HCT116 (cell line): ENCODE results near the gene ARF1. TPM values are rescaled to one million over a fixed set of nuclear protein-coding genes. Genes with fewer than 3 reads are reported as not detected.

Experiments used
- ATAC-seq: fragments of 200-7000 bp; cut with Tn5 transposase; 2 replicates; pipeline ENCODE4 v1.9.1; 2020; ENCODE audit warnings: mild to moderate bottlenecking, moderate library complexity
- BruUV-seq: library from RNA; stranded (reverse); fragments of 400-500 nt; replicated peaks from 2 replicates; lab custom pipeline; 2021; lab: Mats Ljungman, UMichigan
- CTCF ChIA-PET: fragments of 300-600 bp; sonication (Branson Sonifier 250); formaldehyde crosslinking; loops from one replicate; lab custom pipeline; 2021; ENCODE audit warnings: antibody characterized with exemption; lab: Charles Lee
- POLR2A ChIA-PET: fragments of 300-600, 350-600 bp; sonication (Branson Sonifier 250); formaldehyde crosslinking; loops from one replicate; lab custom pipeline; 2021; ENCODE audit warnings: antibody characterized with exemption; lab: Charles Lee
- RAD21 ChIA-PET, 2 experiments: fragments of 300-600 bp; sonication (Branson Sonifier 250); formaldehyde crosslinking; loops; one replicate each; lab custom pipeline; 2023; ENCODE audit warnings: low total read pairs in 2 of 2; ENCODE audit not compliant: uncharacterized antibody in 2 of 2, unreplicated experiment in 2 of 2, low non-redundant PET in 1 of 2; lab: Charles Lee
- DNase-seq: peaks from one replicate; pipeline ENCODE4 v3.0.0-alpha.2; 2010; ENCODE audit warnings: low read depth, low spot score
- H2AFZ ChIP-seq: fragments of 200-600 bp; shearing (Covaris generic), sonication (generic); 2 replicates; pipeline ENCODE4 v1.6.1; 2017; ENCODE audit warnings: low read depth, mixed run types, mixed read lengths, antibody characterized with exemption, low read length; ENCODE audit not compliant: poor library complexity, severe bottlenecking
- H3K27ac ChIP-seq: 2 replicates; pipeline ENCODE4 v1.5.1; 2012; ENCODE audit warnings: low read depth, low read length
- H3K27me3 ChIP-seq: fragments of 200-600 bp; sonication (generic); 2 replicates; pipeline ENCODE4 v1.6.1; 2016; ENCODE audit warnings: mixed run types, low read length, mixed read lengths; ENCODE audit not compliant: insufficient read depth
- H3K36me3 ChIP-seq, 2 experiments: fragments of 200-500 bp in 1 of 2; fragments of 200-600 bp in 1 of 2; sonication (Bioruptor generic) in 1 of 2; sonication (generic) in 1 of 2; 2 replicates each; pipeline versions ENCODE4 v1.5.1 to v1.6.1; 2014 to 2016; ENCODE audit warnings: low read length in 2 of 2, inconsistent platforms in 1 of 2, mixed read lengths in 1 of 2, mixed run types in 1 of 2; ENCODE audit not compliant: insufficient read depth in 2 of 2, control insufficient read depth in 1 of 2
- H3K4me1 ChIP-seq, 2 experiments: fragments of 200-600 bp in 1 of 2; sonication (generic) in 1 of 2; 2 replicates each; pipeline versions ENCODE4 v1.5.1 to v1.6.1; 2012 to 2017; ENCODE audit warnings: low read length in 2 of 2, inconsistent platforms in 1 of 2, mild to moderate bottlenecking in 1 of 2, mixed read lengths in 1 of 2, mixed run types in 1 of 2, moderate library complexity in 1 of 2; ENCODE audit not compliant: insufficient read depth in 2 of 2, control insufficient read depth in 1 of 2
- H3K4me2 ChIP-seq: fragments of 200-600 bp; sonication (generic); 2 replicates; pipeline ENCODE4 v1.6.1; 2017; ENCODE audit warnings: mixed run types, low read length, mixed read lengths
- H3K4me3 ChIP-seq, 2 experiments: fragments of 200-600 bp in 1 of 2; sonication (generic) in 1 of 2; replicated peaks in 1 of 2; 2 replicates each; pipeline ENCODE4 v1.5.1; 2011 to 2016; ENCODE audit warnings: low read length in 2 of 2, control low read depth in 1 of 2, low read depth in 1 of 2, mild to moderate bottlenecking in 1 of 2, mixed read lengths in 1 of 2, mixed run types in 1 of 2
- H3K79me2 ChIP-seq: fragments of 200-600 bp; sonication (generic); 2 replicates; pipeline ENCODE4 v1.6.1; 2017; ENCODE audit warnings: mild to moderate bottlenecking, mixed run types, low read length, moderate library complexity, mixed read lengths; ENCODE audit not compliant: insufficient read depth
- H3K9ac ChIP-seq: fragments of 200-600 bp; sonication (generic); 2 replicates; pipeline ENCODE4 v1.6.1; 2016; ENCODE audit warnings: low read length, mixed read lengths
- H3K9me2 ChIP-seq: fragments of 200-600 bp; sonication (generic), shearing (Covaris generic); 2 replicates; pipeline ENCODE4 v1.6.1; 2017; ENCODE audit warnings: mixed run types, mild to moderate bottlenecking, moderate library complexity; ENCODE audit not compliant: insufficient read depth
- H3K9me3 ChIP-seq, 2 experiments: fragments of 200-500 bp in 1 of 2; fragments of 200-600 bp in 1 of 2; sonication (Bioruptor generic) in 1 of 2; sonication (generic) in 1 of 2; 2 replicates each; pipeline ENCODE4 v1.6.1; 2014 to 2017; ENCODE audit warnings: low read length in 2 of 2, mixed read lengths in 2 of 2, inconsistent platforms in 1 of 2, low read depth in 1 of 2, mild to moderate bottlenecking in 1 of 2, mixed run types in 1 of 2, moderate library complexity in 1 of 2; ENCODE audit not compliant: control insufficient read depth in 1 of 2, insufficient read depth in 1 of 2
- H4K20me1 ChIP-seq: fragments of 200-600 bp; sonication (generic), shearing (Covaris generic); 2 replicates; pipeline ENCODE4 v1.6.1; 2017; ENCODE audit warnings: mixed run types, mild to moderate bottlenecking, moderate library complexity; ENCODE audit not compliant: insufficient read depth
- ATF3 ChIP-seq: IDR thresholded peaks from 2 replicates; pipeline ENCODE4 v1.6.1; 2012
- CBX3 ChIP-seq: IDR thresholded peaks from 2 replicates; pipeline ENCODE4 v1.6.1; 2012; ENCODE audit warnings: low read depth
- ELF1 ChIP-seq: IDR thresholded peaks from 2 replicates; pipeline ENCODE4 v1.6.1; 2012; ENCODE audit warnings: low read depth, borderline replicate concordance
- POLR2A ChIP-seq: IDR thresholded peaks from 2 replicates; pipeline ENCODE4 v1.7.0; 2011; ENCODE audit warnings: borderline replicate concordance; ENCODE audit not compliant: insufficient read depth, insufficient read length; ENCODE audit errors: extremely low read depth
- POLR2AphosphoS5 ChIP-seq: IDR thresholded peaks from 2 replicates; pipeline ENCODE4 v1.6.1; 2011; ENCODE audit warnings: mild to moderate bottlenecking, low read depth, low read length, moderate library complexity
- REST ChIP-seq: IDR thresholded peaks from 2 replicates; pipeline ENCODE4 v1.6.1; 2012; ENCODE audit warnings: low read depth
- TCF7L2 ChIP-seq: IDR thresholded peaks from 2 replicates; pipeline ENCODE4 v1.7.0; 2011; ENCODE audit warnings: borderline replicate concordance, inconsistent platforms; ENCODE audit not compliant: insufficient read depth, insufficient read length; ENCODE audit errors: extremely low read depth
- ZFX ChIP-seq: fragments of 450-650 bp; IDR thresholded peaks from 2 replicates; pipeline ENCODE4 v1.6.1; 2017
- intact Hi-C: fragments of 100-400 bp; cut with micrococcal nuclease; formaldehyde crosslinking; loops from 2 replicates; pipeline ENCODE4 v1.10.0; 2022
- total RNA-seq: library from RNA; stranded (reverse); gene quantifications from one replicate; pipeline ENCODE4 v1.2.1, GENCODE V29; 2021; ENCODE audit not compliant: unreplicated experiment

ARF1 gene
- total RNA-seq, 1 experiment from 2014 or later, result 394 TPM

- Histone ChIP-seq H3K36me3 (no peaks in the 10 kb centered on the region), H2AFZ (no peak overlapping the region), H3K9me3 (no peaks in the 10 kb centered on the region; a peak in 1 of 4 replicates), H3K27ac (no peak overlapping the region), H3K9me2 (no peaks in the 10 kb centered on the region), H3K9ac (no peak overlapping the region), H4K20me1 (no peaks in the 10 kb centered on the region)
- no peak for ATAC-seq
- BruUV-seq, result no TSS peak
- TF ChIP-seq ELF1, result no peak
- no peak for TF ChIP-seq POLR2AphosphoS5
- TF ChIP-seq POLR2A, result no peak
- no peak for TF ChIP-seq ZFX
- no peak for TF ChIP-seq ATF3
- TF ChIP-seq TCF7L2, result no peak
- no peak for TF ChIP-seq REST
- TF ChIP-seq CBX3, result no peak
- TF ChIP-seq, all 23 proteins: peak for 0
- no peak overlapping the region for H3K4me3 ChIP-seq
- H3K4me1 ChIP-seq, result no peaks in the 10 kb centered on the region
- intact Hi-C loops, result no loop called here
- no peak for DNase-seq
- ChIA-PET POLR2A (no interaction called here), RAD21 (no interaction called here), CTCF (no interaction called here)
- no peaks in the 10 kb centered on the region for H3K79me2 ChIP-seq
- H3K27me3 ChIP-seq, result no peaks in the 10 kb centered on the region
- no peak overlapping the region for H3K4me2 ChIP-seq
These were observed 46.7 kb upstream of the ARF1 start for GRCh38 chr1:228035844-228036243.
